Epidermal melanocyte (primary cell): Measurements from ENCODE around the gene LRRIQ3.
A peak's percentile ranks its signal among the peaks of the same experiment; 100 is the strongest.
"Not testable (repeated sequence)": the region's sequence is repeated elsewhere in the genome, so short reads cannot be mapped to it uniquely, and the experiment has no call there.

ENCODE experiments used
- DNase-seq: peaks from one replicate; pipeline ENCODE4 v3.0.0; 2011; ENCODE audit warnings: low spot score; ENCODE audit not compliant: insufficient read length

The LRRIQ3 gene

DNA sequence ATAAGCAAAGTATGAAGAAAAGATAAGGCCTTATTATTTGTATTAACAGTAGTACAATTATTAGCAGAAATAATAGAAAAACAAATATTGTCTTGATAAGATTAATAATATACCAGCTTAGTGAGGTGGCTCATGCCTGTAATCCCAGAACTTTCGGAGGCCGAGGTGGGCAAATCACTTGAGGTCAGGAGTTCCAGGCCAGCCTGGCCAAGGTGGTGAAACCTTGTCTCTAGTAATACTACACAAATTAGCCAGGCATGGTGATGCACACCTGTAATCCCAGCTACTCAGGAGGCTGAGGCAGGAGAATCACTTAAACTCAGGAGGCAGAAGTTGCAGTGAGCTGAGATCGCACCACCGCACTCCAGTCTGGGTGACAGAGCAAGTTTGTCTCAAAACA, 80.6 kb downstream of the LRRIQ3 start:
- DNase-seq, result not testable (repeated sequence)

DNA sequence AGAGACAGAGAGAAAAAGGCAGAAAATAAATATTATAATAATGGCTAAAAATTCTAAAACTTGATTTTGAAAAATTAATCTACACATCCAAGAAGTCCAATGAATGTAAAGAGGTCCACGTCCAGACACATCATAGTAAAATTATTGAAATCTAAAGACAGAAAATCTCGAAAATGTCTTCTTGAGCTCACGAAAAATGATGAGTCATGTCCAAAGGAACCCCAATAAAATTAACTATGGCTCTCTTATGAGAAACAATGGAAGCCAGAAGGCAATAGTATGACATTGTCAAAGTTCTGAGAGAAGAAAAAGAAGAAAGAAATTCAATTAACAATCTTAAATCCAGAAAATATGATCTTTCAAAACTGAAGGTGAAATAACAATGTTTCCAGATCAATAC, 84.6 kb downstream of the LRRIQ3 start:
- DNase-seq, result no peak

DNA sequence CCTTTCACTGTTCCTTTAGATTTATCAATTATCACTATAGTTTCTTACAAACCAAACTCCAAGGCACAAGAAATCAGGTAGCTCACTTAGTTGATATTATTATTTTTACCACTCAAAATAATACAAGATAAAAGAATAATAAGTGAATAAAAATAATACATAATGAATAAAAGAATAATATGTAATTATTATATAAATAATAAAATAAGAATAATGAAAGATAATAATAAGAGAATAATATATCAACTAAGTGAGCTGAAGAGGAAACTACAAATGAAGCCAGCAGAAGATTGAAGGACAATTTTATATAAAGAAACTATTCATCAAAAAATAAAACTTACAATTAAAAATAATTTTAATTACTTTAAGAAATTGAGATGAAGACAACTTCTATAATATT, 90.6 kb downstream of the LRRIQ3 start:
- no peak for DNase-seq

DNA sequence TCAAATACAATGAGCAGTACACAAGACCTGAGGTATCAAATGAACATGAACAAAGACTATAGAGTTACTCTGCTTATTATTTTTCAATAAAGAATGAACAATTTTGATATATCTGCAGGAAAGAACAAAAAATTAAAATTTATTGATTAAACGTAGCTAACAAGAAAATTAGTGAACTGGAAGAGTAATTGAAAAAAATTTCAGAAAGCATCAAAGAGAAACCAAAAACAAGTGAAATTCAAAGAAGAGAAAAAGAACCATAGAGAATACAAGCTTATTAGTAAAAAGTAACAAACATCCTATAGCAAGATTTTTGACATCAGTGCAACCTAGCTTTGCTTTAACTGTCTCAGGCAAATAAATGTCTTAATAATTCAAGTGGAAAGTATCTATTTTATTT, 106.6 kb downstream of the LRRIQ3 start:
- no peak for DNase-seq

DNA sequence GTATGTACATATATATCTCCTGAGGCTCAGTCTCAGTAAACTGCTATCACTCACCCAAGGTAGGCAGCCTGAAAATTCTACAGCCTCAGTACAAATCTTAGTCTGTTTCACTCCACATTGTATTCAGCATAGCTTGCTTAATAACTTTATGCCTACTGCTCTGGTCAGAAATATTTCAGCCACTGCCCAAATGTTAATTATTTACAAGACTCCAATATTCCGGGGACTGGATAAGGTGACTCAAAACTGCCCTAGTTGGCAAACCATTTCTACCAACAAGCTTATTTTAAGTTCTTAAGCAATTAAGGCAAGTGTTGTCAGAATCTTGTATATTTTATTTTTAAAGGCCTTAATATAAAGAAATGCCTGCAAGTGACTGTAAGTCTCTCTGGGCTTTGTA, 114.8 kb downstream of the LRRIQ3 start:
- DNase-seq, result no peak

DNA sequence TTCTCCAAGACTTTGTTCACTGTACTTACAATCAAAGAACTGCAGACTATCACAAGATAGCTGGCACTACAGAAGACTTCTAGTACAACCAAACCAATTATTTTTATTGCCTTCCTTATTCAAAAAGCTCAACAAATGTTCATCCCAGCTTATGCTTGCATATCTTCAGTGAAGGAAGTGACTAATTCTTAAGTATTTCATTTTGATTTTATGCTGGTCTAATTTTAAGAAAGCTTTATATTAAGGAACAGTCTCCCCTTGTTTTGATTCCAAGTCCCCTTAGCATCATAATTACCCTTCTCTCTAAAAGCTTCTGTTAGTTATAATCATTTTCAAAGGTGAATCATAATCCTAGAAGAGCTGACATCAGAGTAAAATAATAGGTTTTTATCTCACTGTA, 132.9 kb downstream of the LRRIQ3 start:
- DNase-seq, result no peak

DNA sequence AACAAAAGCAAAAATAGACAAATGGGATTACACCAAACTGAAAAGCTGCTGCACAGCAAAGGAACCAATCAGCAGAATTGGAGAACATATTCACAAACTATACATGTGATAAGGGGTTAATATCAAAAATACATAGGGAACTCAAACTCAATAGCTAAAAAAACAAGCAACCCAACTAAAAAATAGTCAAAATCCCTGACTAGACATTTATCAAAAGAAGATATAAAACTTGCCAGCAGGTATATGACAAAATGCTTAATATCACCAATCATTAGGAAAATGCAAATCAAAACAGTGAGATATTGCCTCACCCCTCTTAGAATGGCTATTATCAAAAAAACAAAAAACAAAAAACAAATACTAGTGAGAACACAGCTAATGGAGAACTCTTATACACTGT, 140.3 kb downstream of the LRRIQ3 start:
- DNase-seq, result no peak

DNA sequence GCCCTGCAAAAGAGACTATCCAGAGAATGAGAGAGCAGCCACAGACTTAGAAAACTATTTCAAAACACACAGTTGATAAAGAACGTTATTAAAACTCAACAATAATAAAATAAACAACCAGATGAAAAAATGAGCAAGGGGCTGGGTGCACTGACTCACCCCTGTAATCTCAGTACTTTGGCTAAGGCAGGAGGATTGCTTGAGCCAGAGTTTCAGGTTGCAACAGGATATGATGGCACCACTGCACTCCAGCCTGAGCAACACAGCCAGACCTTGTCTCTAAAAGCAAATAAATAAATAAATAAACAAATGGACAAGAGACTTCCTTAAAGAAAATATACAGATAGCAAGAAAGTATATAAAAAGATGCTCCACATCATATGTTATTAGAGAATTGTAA, 144.6 kb downstream of the LRRIQ3 start:
- DNase-seq, result no peak

DNA sequence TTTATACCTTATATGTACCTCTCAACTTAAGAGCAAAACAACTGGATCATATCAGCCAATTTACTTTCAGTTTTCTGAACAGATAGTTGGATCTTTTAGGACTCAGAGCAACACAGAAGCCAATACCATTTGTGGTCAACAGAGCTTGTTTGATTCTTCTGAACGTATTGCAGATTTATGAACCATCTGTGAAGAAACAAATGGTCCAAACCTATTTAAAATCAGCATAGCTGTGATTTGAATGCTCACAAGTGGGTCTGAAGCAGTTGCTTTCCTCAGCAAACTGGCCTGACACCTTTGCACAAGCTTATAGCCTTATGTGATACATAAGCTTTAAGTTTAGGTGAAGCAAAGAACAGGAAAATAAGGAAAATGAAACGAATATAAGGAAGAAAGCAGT, 147.6 kb downstream of the LRRIQ3 start:
- DNase-seq, result no peak

DNA sequence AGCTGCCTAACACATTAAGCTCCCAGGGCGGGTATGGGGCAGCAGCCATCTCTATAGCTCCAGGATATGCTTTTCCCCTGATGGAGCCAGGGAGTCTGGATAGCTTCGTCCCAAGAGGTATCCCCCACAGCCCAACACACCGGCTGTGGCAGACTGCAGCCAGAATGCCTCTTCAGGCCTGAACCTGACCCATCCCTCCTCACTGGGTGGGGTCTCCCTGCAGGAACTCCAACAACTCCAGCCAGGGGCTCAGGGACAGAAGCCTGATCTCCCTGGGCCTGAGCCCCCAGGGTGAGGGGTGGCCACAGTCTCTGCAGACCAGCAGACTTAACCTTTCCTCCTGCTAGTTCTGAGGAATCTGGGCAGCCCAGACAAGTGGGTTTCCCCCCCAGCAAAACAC, 159.9 kb downstream of the LRRIQ3 start:
- no peak for DNase-seq

DNA sequence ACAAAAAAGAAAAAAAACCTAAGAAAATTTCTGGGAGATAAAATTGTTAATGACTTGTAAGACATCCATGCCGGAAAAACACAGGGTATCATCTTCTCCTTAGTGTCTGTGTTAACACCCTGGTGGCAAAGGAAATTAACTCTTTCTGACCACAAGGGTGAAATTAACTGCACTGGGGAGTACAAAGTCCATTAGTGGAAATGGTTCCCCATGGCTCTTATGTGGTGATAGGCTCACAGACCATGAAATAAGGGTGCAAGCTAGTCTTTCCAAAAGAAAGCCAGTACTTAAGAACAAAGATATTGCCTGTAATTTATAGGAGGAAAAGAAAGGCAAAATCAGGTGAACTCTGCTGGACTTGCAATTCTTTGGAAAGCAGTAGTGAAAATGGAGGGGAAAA, 185.4 kb downstream of the LRRIQ3 start:
- DNase-seq, result no peak

DNA sequence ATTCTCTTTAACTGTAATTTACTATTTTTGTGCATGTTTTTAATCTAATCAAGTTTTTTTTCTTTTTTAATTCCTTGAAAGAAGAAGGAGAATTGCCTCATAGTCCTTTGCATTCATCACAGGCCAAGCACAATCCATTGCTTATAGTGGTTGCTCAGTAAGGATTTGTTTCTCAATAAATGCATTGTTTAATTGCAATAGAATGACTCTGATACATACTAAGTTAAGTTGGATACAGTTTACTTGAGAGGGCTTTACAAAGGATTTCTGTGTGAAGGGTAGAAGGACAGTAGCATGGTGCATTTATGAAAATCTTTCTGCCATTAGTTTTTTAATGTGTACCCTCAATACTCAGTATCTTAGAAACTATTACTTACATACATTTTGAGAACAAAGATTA, 186.2 kb downstream of the LRRIQ3 start:
- no peak for DNase-seq

DNA sequence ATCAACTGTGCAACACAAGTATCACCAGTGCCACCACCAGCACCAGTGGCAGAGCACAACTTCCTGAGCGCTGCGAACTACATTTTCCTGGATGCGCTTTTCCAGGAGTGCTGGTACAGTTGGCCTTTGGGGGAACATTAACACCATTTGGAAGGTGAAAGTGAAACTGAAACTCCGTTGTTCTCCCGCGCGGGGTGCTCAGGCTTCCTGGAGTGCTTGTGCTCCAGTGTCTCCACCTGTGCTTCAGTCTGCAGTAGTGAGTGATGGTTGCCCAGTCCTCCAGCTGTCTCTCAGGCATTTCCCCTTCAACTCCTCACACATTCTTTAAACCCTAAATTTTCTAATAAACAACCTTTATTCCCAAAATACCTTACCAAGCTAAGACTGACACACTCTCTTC, 187.8 kb downstream of the LRRIQ3 start:
- no peak for DNase-seq

DNA sequence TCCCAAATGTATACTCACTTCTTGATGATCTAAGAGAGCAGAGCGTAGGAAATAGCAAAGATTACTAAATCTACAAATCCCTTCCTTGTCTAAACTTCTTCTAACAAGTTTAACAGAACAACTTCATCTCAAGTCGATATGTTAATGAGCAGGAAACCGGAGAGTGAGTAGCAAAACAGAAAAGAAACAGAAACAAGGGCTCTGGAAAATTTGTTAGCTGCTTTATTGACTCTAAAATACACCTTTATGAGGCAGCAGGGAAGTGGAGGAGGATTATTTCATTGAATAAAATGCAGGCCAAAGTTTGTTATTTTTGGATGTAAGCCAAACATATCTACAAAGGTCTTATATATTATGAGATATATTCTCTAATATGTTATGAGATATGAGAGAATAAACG, 192.4 kb downstream of the LRRIQ3 start:
- DNase-seq, result no peak

DNA sequence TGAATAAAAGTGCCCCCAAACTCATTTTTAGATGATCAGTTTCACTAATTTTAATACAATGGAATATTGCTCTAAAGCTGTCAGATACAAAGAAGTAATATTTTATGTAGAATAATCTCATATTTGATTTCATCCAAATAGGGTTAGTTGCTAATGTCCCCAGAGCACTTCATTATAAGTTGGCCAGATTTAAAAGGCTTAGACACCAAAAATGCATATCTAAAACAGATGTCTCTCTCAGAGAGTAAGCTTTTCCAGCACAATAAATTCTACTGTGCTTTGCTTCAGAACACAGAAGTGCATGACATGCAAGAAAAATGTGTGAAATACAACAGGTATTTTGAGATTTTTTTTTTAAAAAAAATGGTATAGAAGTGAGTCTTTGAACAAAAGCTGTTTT, 194.2 kb downstream of the LRRIQ3 start:
- DNase-seq, result no peak

DNA sequence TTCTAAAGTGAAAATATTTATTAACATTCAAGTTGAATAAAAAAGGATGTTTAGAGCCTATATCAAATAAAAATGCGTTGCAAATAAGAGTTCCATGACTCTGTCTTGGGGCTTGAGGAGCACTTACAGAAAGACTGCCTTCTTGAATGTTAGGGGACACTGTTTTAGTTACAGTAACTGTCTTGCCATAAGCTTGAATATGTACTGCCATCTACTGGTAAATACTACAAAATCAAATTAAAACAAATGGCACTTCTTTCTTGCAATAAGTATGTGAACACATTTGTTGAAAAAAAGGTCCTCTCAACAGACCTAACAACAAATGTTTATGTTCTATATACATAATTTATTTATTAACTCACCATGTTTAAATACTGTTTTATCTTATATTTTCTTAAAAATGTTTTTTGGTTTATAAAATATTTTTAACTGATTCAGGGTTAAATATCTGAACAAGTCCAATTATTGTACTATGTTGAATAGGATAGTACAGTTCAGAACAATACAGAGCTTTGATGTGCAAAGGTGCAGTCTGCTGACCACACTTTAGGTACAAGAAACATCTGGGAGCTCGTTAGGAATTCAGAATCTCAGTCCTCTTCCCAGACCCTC, 199.5 kb downstream of the LRRIQ3 start:
- DNase-seq, result peak; percentile 37

DNA sequence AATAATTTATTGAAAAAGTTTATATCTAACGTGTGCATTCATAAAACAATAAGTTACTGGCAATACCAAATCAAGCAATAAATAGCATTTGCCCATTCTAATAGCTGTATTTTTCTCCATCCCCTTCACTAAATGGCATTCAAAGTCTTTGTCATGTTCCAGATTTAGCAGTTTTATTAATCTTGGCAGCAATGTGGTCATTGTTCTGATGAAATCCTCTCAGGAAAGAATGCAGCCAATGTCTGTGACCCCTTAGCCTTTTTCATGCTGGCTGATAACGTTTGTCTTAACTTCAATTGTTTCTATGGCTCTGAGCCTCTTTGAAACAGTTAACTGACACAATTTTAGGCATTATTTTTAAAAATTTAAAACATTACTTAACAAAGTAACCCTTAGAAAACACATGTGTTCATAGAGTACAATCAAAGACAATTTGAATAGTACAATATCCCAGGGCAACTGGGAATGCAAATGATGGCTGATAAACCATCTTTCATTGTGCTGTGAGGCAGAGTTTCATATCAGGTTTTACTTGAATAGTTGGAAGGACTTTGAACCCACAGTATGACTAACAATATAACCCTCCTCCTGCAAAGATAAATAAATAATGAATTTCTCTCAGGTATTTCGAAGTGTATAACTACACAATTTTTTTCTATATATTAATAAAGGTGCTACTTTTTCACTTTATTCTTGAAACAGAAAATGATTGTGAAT, 217.5 kb downstream of the LRRIQ3 start:
- no peak for DNase-seq

DNA sequence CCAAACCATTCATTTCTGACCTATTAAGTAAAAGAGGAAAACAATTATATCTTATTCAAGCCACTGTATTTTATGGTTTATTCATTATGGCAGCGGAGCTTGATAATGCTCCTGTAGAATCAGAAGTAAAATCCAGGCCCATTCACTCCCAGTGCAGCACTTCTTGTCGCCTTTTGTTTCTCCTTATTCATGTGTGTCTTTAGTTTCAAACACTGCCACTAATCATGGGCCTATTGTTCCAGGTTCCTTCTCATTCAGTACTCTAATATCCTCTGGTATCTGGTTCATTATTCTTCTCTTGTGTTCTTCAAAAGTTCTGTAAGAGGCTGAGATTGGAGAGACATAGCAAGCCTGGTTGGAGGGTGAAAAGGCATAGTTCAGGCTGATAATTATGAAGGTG, 218.3 kb downstream of the LRRIQ3 start:
- DNase-seq, result no peak

DNA sequence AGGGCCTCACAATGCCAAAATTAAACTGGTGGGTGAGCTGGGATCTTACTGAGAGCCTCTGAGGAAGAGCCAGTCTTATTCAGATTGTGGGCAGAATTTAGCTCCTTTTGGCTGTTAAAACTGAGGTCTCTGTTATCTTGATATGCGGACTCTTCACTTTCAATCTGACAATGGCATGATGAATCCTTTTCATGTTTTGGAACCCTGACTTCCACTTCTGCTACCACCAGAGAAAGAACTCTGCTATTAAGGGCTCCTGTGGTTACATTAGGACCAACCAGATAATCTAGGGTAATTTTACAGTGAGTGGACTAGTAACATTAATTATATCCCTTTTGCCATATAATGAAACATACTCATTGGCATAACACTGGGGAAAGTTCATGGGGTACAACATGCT, 219.0 kb downstream of the LRRIQ3 start:
- no peak for DNase-seq
